Measurements from ENCODE around the gene IRF7. TPM values are rescaled to one million over a fixed set of nuclear protein-coding genes. Genes with fewer than 3 reads are reported as not detected.
A peak's percentile ranks its signal among the peaks of the same experiment; 100 is the strongest.

The IRF7 gene
- total and polyA plus RNA-seq, 12 donors: 4.5 to 48.4 (median 11.4) TPM

- 77 to 79% methylated on average over 18 of the region's 18 CpGs for WGBS, 2 donors
- ATAC-seq (no peak), DNase-seq (no peak)
- TF ChIP-seq CTCF (IDR thresholded peaks at IDR 0.05): no peak
- Histone ChIP-seq H3K4me3 (peak overlapping the region in 8 of 10 donors; percentile 47 to 80 (median 74)), H3K36me3 (peaks cover 0 to 8% (median 0%) of the 10 kb centered on the region in 9 donors), H3K4me1 (peaks cover 6 to 25% (median 18%) of the 10 kb centered on the region in 9 donors), H3K27ac (peak overlapping the region in 6 of 10 donors; percentile 80 to 100 (median 98)), H3K9me3 (no peaks in the 10 kb centered on the region), H3K27me3 (no peaks in the 10 kb centered on the region)
- intact Hi-C loops (cut with DNase I): no loop called here
Measured at GRCh38 chr11:567011-567628, 48.6 kb downstream of the IRF7 start.

- Histone ChIP-seq H3K27me3 (no peaks in the 10 kb centered on the region), H3K27ac (no peak overlapping the region), H3K4me3 (no peak overlapping the region), H3K4me1 (peaks cover 8 to 34% (median 27%) of the 10 kb centered on the region in 9 donors), H3K9me3 (no peaks in the 10 kb centered on the region), H3K36me3 (peaks cover 0 to 8% (median 0%) of the 10 kb centered on the region in 9 donors)
- 80 to 83% methylated on average over 12 of the region's 12 CpGs for WGBS, 2 donors
- no peak for DNase-seq
- no peak for ATAC-seq
- no peak for TF ChIP-seq CTCF (IDR thresholded peaks at IDR 0.05)
- intact Hi-C loops (cut with DNase I): no loop called here
Measured at GRCh38 chr11:565921-566509, 49.7 kb downstream of the IRF7 start.

GRCh38 chr11:563812-564578, 51.8 kb downstream of the IRF7 start:
- no peak for ATAC-seq
- WGBS, 2 donors: 90 to 91% methylated on average over 12 of the region's 12 CpGs
- TF ChIP-seq CTCF (IDR thresholded peaks at IDR 0.05): no peak
- intact Hi-C loops (cut with DNase I): no loop called here
- no peak overlapping the region for H3K27ac ChIP-seq
- no peak for DNase-seq
- no peaks in the 10 kb centered on the region for H3K9me3 ChIP-seq
- peaks cover 0 to 8% (median 0%) of the 10 kb centered on the region in 9 donors for H3K36me3 ChIP-seq
- peaks cover 7 to 34% (median 26%) of the 10 kb centered on the region in 9 donors for H3K4me1 ChIP-seq
- peaks cover 0 to 12% (median 5%) of the 10 kb centered on the region in 7 donors for H3K27me3 ChIP-seq
- no peak overlapping the region for H3K4me3 ChIP-seq

GRCh38 chr11:563066-563811, 52.5 kb downstream of the IRF7 start:
- DNase-seq (no peak), ATAC-seq (no peak)
- H3K4me1 ChIP-seq: peaks cover 7 to 33% (median 24%) of the 10 kb centered on the region in 9 donors
- H3K27me3 ChIP-seq: peaks cover 0 to 18% (median 11%) of the 10 kb centered on the region in 7 donors
- 90 to 91% methylated on average over 18 of the region's 18 CpGs for WGBS, 2 donors
- H3K27ac ChIP-seq: no peak overlapping the region
- no peaks in the 10 kb centered on the region for H3K9me3 ChIP-seq
- H3K36me3 ChIP-seq: peaks cover 0 to 8% (median 0%) of the 10 kb centered on the region in 9 donors
- no peak overlapping the region for H3K4me3 ChIP-seq
- intact Hi-C loops (cut with DNase I): no loop called here
- TF ChIP-seq CTCF (IDR thresholded peaks at IDR 0.05): no peak
